ENCODE results near the gene ZNF717.

DNA sequence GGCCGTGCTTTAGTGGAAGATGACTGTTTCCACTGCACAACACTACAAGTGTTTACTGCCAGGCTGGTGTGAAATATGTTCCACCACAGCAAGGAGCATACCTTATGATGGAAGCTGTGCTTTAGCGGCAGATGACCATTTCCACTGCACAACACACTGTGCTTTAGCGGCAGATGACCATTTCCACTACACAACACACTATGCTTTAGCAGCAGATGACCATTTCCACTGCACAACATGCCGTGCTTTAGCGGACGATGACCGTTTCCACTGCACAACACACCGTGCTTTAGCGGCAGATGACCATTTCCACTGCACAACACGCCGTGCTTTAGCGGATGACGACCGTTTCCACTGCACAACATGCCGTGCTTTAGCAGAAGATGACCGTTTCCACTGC lies 2.8 kb downstream of the ZNF717 start:
- TF ChIP-seq YY1 (IDR thresholded peaks at IDR 0.05; ENCODE audit: insufficient read depth, insufficient read length) (no peak), ZNF274 (IDR thresholded peaks at IDR 0.05; ENCODE audit: low read depth, low read length) (no peak), SUZ12 (IDR thresholded peaks at IDR 0.05; ENCODE audit: extremely low read depth, insufficient read depth, insufficient read length) (no peak)

Measured in NT2/D1 (cell line).